Measurements from ENCODE around the gene SYCP3.

The SYCP3 gene

GRCh38 chr12:101719566-101719965 lies 19.7 kb downstream of the SYCP3 start:
- H3K4me3 ChIP-seq (ENCODE audit: low read depth, low read length) = no peak overlapping the region
- no peaks in the 10 kb centered on the region for H3K36me3 ChIP-seq
- no peak overlapping the region for H3K27ac ChIP-seq
- H3K27me3 ChIP-seq (ENCODE audit: insufficient read depth, low read depth, severe bottlenecking) = no peaks in the 10 kb centered on the region
- TF ChIP-seq CTCF (IDR thresholded peaks at IDR 0.05; ENCODE audit: low read depth, low read length) = no peak
- H3K9me3 ChIP-seq (ENCODE audit: severe bottlenecking) = no peaks in the 10 kb centered on the region
- no peak for DNase-seq

DNA sequence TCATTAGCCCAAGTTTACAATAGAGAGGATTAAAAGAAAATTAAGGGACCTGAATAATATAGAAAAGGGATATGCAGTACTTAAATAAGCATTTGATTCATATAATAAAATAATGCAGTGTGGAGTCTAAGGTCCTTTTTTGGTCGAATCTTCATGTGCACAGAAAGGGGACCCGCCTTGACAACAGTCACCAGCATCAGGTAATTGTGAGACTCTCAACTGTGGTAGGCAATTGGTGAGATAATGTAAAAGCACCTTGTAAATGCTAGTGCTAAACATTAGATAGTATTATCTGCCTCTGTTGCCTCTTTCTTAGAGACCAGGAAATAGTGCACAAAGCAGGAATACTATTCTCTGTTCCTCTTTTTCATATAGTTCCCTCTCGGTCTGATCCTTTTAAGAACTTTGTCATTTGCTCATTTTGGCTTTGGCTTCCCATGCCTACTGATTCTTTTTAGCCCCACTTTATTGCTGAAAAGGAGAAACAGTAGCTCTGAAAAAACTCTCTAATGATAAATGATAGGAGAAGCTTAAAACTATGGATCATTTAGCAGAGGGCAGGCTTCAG lies 24.3 kb downstream of the SYCP3 start:
- Histone ChIP-seq H3K36me3 (no peaks in the 10 kb centered on the region), H3K4me3 (ENCODE audit: low read depth, low read length) (no peak overlapping the region), H3K27ac (no peak overlapping the region), H3K27me3 (ENCODE audit: insufficient read depth, low read depth, severe bottlenecking) (no peaks in the 10 kb centered on the region), H3K9me3 (ENCODE audit: severe bottlenecking) (no peaks in the 10 kb centered on the region)
- no peak for DNase-seq
- TF ChIP-seq CTCF (IDR thresholded peaks at IDR 0.05; ENCODE audit: low read depth, low read length) = no peak

- H3K4me3 ChIP-seq (ENCODE audit: low read depth, low read length) = no peak overlapping the region
- no peaks in the 10 kb centered on the region for H3K9me3 ChIP-seq (ENCODE audit: severe bottlenecking)
- H3K36me3 ChIP-seq = no peaks in the 10 kb centered on the region
- H3K27ac ChIP-seq = no peak overlapping the region
- no peak for TF ChIP-seq CTCF (IDR thresholded peaks at IDR 0.05; ENCODE audit: low read depth, low read length)
- no peaks in the 10 kb centered on the region for H3K27me3 ChIP-seq (ENCODE audit: insufficient read depth, low read depth, severe bottlenecking)
- no peak for DNase-seq
Measured at GRCh38 chr12:101713930-101714329, 25.3 kb downstream of the SYCP3 start.

DNA sequence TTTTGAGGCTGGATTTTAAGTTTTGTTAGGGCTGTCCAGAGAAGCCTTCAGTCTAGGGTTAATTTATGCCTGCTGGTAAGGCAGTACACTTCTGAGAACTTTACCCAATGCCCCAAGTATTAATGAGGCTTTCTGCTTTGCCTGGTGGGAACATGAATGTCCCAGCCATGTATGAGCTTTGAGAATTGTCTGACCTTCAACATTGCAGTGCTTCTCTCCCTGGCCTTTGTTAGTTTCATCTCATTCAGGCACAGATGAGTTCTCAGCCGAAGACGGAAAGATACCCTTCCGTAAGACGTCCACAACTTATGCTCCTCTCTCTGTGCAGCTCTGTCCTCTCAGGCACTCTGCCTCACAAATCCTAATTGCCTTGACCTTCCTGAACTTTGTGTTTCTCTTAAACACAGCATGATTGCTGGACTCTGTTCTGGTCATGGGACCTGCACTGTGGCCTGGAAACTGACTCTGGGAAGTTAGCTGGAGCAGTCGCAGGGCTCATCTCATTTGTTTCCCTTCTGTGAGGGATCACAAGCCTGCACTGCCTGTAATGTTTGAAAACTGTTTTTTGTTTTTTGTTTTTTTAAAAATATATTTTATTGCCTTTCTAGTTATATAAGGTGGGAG lies 26.1 kb downstream of the SYCP3 start:
- no peak for TF ChIP-seq CTCF (IDR thresholded peaks at IDR 0.05; ENCODE audit: low read depth, low read length)
- DNase-seq = no peak
- no peak overlapping the region for H3K4me3 ChIP-seq (ENCODE audit: low read depth, low read length)
- no peak overlapping the region for H3K27ac ChIP-seq
- H3K9me3 ChIP-seq (ENCODE audit: severe bottlenecking) = no peaks in the 10 kb centered on the region
- H3K36me3 ChIP-seq = no peaks in the 10 kb centered on the region
- H3K27me3 ChIP-seq (ENCODE audit: insufficient read depth, low read depth, severe bottlenecking) = no peaks in the 10 kb centered on the region

DNA sequence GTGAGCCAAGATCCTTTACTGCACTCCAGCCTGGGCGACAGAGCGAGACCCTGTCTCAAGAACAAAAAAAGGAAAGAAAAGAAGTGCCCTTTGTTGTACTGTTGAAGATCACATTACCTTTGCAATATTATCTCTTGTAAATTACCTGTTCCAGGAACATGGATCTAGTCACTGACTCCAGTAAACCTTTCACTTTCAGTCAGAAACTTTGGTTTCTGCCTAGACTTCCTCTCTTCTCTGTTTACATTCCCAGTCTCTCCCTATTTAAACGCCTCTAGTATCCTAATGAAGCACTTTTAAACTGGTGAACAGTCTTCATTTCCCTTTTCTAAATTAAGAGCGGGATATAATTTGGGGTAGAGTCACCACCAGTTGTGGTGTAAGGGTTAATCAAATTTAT lies 29.0 kb downstream of the SYCP3 start:
- H3K27me3 ChIP-seq (ENCODE audit: insufficient read depth, low read depth, severe bottlenecking) = no peaks in the 10 kb centered on the region
- TF ChIP-seq CTCF (IDR thresholded peaks at IDR 0.05; ENCODE audit: low read depth, low read length) = no peak
- DNase-seq = no peak
- no peak overlapping the region for H3K27ac ChIP-seq
- no peak overlapping the region for H3K4me3 ChIP-seq (ENCODE audit: low read depth, low read length)
- H3K36me3 ChIP-seq = no peaks in the 10 kb centered on the region
- no peaks in the 10 kb centered on the region for H3K9me3 ChIP-seq (ENCODE audit: severe bottlenecking)

Data from WERI-Rb-1 (cell line).